Epidermal melanocyte (primary cell): ENCODE results near the gene FGF19.

Experiments used
- DNase-seq: peaks from one replicate; pipeline ENCODE4 v3.0.0; 2011; ENCODE audit warnings: low spot score; ENCODE audit not compliant: insufficient read length

Gene FGF19, protein sequence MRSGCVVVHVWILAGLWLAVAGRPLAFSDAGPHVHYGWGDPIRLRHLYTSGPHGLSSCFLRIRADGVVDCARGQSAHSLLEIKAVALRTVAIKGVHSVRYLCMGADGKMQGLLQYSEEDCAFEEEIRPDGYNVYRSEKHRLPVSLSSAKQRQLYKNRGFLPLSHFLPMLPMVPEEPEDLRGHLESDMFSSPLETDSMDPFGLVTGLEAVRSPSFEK

DNA sequence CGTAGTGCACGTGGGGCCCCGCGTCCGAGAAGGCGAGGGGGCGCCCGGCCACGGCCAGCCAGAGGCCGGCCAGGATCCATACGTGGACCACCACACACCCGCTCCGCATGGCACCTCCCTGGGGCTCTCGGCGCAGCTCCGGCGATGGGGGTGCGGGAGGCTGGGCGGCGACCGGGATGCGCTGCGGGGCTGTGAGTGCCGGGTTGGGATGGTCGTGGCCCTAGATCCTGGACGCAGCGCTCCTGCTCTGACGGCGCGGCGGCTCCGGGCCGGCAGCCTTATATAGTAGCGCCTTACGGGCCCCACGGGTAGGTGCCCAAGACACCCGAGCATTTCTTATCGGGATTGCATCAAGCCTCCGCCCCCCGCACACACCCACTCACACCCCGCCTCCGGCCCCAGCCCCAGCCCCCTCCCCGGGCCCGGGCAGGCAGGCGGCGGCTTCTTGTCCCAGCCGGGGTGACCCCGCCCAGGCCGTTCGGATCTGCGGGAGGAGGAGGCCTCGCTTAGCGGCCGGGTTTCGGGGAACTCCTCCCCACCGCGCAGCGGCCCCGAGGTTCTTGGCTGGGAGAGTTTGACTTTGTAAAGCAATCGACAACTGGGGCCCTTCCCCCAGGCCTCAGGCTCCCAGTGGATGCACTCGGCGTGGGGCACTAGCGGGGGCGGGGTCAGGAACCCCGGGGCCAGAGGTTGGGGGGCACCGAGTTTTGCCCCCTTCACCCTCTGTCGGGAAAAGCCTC lies at the start of gene FGF19:
Gene FGF19, minus strand, starts transcription at position 255 of the 740 bp plus-strand sequence. Its CDS starts 146 bp downstream, at position 109.
- no peak for DNase-seq

DNA sequence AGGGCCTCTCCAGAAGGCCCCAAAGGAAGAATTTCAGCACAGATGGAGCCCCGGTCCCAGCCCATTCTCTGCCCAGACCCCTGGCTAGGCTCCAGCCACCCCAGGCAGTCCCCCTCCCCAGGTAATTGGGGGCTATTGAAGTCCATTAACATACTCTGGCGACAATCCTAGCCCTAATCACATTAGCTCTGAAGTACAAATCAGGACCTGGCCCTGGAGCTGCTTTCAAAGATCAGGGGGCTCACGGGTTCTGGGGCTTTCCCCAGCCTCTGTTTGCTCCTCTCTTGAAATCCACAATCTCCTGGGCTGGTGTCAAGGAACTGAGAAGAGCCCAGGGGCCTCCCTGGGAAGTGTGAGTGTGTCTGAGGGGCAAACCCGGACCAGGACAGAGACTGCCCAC lies 49.1 kb upstream of the FGF19 start:
- DNase-seq, result no peak

DNA sequence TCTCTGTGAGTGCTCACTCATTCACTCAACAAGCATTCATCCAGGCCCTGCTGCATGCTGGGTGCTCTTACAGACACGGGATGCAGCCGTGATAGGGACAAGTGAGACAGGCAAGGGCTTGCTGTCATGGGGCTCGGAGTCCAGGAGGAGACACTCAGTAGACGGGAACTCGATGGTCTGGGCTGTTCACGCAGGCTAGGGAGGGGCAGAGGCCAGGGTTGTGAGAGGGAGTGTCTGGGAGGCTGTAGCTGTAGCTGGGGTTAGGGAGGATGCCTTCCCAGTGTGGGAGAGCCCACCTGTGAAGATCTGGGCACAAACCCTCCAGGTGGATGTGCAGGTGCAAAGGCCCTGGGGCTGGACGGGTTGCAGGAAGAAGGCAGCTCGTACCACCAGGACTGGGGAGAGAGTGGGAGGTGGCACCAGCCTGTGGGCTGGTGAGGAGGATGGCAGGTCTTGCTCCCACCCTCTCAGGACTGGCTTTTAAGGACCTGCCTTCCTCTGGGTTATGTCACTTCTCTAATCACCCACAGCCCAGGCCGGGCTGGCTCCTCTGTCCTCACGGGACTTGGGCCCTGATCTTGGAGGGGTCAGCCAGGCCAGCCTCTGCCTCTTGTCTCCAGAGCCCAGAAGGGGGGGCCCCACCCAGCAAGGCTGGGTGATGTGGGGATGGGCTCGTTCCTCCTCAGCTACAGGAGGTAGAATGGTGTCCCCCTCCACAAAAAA lies 47.2 kb upstream of the FGF19 start:
- DNase-seq, result no peak

DNA sequence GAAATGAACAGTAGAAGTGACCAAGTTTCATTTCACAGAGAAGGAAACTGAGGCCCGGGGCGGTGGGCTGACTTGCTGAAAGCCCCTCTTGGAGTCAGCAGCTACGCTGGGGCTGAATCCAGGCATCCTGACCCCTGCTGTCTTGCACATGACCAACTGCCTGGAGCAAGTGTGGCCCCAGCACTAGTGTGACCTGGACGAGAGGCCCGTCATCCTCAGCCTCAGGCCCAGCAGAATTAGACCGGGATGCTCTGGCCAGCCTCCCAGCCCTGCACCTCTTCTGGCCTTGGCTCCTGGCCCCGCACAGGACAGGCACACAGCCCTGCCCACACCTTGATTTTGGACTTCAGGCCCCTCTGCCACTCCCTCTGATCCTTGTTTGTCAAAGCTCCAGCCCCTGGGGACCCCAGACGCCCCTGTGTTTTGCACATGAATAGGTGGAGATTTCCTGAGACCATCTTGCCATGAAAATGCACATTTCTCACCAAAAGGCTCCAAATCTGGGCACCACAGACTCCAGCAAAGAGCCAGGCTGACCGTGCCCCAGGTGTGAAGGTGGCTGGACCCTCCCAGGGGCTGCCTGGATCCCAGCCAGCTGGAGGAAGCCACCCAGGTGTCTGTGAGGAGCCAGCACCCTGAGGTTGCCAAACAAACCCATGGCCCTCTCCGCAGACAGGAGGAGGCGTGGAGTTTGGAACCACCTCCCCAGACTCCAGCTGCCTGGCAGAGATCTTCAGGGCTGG lies 46.5 kb upstream of the FGF19 start:
- no peak for DNase-seq

DNA sequence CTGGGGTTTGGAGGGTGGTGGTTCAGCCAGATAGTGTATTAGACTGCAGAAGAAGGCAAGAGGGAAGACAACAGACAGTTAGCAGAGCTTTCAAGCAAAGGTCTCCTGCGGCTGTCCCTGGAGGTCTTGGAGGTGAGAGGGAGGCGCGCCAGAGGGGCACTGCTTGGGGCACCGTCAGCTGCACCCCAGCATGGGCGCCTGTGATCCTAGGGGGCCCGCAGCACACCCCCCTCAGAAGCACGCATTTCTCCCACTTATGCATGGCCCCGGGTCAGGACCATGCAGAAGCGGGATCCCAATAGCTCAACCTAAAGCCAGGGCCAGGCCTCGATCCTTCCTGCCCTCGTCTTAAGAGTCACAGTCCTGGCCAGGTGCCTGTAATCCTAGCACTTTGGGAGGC lies 44.8 kb upstream of the FGF19 start:
- no peak for DNase-seq

DNA sequence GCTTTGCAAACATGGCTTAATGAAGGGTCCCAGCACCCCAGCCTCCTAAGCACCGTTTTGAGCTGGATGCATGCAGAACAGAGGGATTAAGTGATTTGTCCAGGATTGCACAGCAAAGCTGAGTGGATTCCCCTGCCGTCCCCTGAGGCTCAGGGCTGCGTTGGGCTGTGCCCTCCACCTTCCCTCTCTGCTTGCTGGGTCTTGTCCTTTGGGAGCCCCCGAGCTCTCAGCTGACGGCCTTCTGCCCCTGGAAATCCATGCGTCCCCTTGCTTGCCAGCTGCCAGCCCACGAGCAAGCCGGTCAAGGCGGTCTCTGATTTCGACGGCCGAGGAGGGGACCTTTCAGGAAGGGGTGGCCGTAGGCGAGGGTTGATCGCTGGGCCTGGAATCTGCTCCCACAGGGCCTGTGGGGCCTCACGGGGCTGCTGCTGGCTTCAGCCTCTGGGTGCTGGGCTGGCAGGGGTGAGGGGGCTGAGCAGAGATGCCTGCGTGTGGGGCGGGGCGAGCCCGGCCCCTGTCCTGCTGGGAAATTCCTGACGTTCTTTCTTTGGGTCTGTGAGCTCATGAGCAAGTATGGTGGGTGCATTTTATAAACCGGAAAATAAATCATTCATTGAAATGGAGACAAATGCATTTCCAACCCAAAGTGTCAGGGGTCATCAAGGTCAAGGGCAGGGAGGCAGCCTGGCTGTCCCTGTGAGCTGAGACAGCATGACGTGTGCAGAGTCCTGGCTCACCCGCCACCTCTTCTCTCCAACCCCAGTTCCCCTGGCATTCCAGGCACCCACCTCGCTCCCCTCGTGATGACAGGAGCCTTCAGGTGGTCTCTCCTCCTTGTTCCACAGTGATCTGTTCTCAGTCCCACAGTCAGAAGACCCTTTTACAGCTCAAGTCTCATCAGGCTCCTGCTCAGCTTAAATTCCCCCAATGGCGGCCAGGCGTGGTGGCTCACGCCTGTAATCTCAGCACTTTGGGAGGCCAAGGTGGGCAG lies 43.2 kb upstream of the FGF19 start:
- no peak for DNase-seq

DNA sequence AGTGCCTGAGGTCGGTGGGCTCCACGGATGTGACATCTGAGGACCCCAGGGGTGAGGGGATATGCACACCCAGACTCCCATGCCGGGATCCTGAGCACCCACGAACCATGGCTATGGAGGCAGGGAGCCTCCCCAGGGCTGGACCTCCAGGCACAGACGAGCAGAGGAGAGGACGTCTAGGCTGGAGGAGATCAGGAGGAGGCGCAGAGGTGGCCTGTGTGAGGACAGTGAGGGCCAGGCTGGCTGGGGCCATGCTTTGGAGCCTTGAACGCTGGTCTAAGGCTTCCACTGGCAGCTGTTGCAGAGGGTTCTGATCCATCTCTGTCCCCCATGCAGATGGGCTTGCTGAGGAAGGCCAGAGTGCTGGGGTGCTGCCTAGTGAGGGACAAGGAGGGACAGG lies 42.3 kb upstream of the FGF19 start:
- no peak for DNase-seq

DNA sequence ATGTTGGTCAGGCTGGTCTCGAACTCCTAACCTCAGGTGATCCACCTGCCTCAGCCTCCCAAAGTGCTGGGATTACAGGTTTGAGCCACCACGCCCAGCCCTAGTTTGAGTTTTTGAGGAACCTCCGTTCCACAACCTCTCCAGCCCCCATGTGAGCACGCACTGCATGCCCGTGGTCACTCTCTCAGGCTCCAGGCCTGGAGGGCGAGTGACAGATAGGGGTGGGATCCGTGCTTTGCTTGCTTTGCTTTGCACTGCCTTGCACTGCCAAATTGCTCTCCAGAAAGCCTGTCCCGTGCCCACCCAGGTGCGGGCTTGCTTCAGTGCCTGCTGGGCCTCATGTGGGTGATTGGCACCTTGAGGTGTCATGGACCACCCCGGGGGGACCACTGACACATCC lies 41.4 kb upstream of the FGF19 start:
- DNase-seq, result no peak

DNA sequence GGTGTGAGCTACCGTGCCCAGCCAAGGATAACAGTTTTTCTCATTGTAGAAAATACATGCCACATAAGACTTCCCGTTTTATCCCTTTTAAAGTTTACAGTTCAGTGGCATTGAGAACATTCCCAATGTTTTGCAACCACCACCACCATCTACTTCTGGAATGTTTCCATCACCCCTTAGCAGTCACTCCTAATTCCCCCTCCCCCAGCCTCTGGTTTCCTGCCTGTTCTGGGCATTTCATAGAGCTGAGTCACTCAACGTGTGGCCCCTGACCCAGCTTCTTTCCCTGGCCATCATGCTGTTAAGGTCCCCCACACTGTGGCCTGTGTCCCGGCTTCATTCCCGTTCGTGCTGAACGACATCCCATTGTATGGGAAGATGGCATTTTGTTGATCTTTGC lies 40.6 kb upstream of the FGF19 start:
- no peak for DNase-seq

DNA sequence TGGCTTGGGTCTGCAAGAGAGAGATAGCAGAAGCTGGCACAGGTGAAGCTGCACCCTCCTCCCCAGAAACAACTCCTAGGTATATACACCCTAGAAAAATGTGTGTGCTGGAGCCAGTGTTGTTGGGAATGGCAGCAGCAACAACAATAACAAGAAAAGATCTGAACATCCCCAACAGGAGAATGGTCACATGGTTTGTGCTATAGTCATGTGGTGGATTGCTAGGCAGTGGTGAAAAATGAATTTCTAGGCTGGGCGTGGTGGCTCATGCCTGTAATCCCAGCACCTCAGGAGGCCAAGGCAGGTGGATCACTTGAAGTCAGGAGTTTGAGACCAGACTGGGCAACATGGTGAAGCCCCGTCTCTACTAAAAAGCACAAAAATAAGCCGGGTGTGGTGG lies 31.0 kb upstream of the FGF19 start:
- no peak for DNase-seq

DNA sequence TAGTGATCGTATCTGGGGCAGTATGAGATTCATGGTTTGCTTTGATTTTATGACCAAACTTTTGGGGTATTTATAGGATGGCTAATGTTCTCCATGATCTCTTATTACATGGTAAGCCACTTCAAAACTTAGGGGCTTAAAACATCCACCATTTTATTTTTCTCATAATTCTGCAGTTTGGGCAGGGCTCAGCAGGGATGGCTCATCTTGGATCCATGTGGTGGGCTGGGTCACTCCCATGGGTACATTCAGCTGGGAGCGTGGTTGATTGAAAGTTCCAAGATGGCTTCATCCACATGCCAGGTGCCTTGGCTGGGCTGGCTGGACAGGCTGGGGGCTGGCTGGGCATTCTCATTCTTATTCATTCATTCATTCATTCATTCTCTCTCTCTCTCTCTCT lies 30.5 kb upstream of the FGF19 start:
- no peak for DNase-seq

DNA sequence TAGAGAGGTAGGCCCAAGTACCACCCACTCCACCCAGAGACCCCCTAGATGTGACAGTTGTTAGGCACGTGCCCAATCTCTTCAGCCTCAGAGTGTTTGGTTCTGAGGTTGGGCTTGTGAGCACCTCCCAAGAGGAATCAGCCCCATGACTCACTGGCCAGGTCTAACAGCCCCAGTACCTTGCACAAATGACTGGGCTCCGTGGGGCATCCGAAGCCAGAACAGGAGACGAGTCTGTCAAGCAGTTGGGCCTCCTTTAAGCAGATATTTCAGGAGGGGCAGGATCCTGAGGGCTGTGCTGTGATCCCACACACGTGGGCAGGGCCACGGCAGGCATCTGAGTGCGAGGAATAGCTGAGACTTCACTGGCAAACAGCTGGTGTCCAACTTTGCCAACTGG lies 29.1 kb upstream of the FGF19 start:
- no peak for DNase-seq

DNA sequence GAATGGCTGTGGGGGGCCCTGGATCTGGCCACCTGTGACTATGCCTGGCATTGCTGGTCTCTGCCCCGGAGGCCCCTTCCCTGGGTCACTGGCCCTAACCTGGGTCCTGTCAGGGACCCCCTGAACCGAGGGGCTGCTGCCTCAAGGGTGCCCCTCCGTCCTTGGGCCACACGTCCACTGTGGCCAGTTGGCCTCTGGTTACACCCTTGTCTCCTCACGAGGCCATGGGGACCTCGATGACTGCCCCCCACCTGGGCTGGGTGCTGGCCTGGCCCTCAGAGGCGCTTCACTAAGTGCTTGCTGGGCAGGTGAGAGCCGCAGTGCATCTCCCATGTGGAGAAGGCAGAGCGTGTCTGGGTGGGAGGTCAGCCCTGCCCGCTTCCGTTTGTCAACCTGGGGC lies 27.3 kb upstream of the FGF19 start:
- no peak for DNase-seq

DNA sequence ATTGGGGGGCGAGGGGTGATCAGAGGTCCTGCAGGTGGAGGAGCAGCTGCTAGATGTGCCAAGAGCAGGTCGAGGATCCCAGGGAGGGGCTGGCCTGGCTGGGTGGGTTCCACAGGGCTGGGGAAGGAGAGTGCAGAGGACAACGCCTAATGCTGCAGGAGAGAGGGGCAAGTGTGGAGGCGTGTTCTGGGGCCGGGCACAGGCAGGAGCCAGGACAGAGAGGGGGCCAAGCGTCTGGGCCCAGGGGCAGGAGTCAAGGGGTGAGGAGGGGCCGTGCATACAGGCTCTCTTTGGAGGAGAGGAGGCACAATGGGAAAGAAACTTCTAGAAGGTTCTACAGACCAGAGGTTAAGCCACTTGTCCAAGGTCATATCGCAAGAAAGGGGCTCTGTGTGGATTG lies 26.7 kb upstream of the FGF19 start:
- DNase-seq, result no peak

DNA sequence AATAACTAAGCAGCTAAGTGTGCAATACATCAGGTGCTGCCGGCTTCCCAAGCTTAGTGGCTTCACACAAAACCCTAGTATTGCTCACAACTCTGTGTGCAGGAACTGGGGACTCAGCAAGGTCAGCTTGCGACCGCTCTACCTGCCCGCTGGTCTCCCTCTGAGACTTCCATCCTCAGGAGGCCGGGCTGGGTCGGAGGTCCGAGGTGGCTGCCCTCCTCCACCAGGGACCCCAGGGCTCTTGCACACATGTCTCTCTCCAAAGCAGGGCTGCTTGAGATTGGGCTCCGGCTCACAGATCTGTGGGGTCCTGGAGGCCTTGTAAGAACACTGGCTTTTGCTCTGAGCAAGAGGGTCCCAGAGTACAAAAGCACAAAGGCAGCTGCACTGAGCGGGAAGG lies 25.4 kb upstream of the FGF19 start:
- no peak for DNase-seq

DNA sequence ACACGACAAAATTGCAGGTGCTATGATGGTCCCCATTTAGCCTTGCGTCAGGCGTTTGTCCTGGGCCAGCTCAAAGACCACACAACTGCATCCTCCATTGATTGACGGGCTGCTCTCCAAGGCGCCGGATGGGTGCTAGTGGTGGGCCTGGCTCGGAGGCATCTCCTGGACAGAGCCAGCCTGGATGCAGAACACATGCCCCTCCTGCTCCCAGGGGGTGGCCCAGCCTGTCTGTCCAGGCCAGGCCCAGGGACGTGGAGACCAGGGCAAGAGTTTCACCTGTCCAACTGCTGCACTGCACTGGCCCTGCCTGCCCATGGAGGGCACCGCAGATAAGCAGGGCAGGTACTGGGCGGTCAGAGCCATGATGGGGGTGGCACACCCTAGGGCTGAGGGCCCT lies 23.4 kb upstream of the FGF19 start:
- no peak for DNase-seq

DNA sequence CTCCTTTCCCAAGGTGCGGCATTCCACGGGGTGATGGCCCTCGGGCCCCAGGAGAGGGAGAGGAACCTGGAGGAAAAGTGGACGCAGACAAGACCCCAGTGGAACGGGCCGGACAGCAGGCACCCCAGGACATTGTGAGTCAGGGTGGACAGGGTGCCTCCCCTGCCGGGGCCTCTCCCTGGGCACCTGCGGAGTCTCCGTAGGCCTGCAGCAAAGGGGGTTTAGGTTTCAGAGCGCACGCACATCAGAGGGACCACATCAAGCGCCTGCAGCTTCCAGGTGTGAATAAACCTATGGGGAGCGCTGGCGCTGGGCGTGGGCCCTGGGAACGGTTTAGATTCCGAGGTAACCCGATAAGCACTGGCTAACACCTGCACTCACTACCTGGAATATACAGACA lies 22.7 kb upstream of the FGF19 start:
- DNase-seq, result no peak

DNA sequence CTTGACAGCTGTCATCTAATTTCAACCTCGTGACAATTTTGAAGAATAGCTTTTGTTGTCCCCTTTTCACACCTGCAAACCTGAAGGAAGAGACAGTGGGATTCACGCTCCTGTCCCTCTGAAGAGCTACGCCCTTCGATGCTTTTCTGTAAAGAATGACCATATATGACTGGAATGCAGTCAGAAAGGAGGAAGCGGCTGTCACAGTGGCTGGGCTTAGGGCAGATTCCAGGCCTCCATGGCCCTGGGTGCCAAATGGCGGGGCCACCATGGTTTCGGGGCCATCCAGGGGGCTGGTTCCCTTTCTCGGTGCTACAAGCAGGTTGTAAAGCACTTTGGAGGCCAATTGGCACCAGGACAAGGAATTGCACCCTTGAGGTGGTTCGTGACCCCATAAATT lies 22.2 kb upstream of the FGF19 start:
- no peak for DNase-seq

DNA sequence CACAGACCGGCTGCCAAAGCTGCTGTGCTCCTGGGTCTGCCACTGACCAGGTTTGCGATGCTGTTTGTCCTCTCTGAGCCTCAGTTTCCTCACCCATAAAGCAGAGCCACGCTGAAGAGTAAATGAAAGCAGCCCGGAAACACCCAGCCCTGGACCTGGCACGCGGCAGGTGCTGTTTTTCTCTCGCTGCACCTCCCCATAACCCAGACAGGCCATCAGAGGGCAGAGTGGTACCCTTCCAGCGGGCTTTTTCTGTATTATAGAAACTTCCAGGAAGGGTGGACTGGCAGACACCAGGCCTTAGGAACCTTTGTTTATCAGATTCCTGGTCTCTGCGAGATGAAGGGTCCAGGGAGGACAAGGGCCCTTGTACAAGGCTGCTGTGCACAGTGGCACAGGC lies 17.9 kb upstream of the FGF19 start:
- DNase-seq, result no peak

DNA sequence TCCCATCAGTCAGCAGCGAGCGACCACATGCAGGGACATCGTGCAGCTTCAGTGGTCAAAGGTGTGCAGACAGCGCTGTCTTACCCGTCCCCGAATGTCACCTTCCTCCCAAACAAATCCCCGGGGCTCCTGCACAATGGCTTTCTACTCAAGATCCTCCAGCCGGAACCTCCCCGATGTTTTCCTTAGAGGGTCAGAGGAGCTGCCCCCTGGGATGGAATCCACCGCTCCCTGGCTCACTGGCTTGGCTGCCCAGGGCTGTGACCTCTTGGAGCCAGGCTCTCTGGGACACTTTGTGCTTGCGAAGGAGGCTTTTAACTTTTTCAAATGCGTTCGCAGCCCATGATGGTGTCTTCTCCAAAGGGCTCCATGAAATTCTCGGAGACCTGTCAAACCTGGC lies 17.3 kb upstream of the FGF19 start:
- DNase-seq, result no peak

DNA sequence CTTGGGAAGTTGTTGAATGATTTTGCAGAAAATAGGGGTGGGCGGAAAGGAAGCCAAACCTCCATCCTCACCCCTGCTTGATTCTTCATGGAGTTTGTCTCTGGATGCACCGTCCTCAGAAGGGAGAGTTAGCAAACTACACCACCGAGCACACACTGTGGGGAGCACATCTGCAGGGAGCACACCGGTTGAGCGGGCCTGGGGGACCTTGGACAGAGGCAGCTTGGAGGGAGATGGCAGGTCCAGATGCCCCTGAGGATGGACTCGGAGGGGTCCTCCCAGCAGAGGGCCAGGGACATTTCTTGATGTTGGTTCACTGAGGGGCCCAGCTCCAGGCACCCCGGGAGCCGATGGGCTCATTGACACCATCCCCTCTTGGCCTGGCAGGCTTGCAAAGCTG lies 15.1 kb upstream of the FGF19 start:
- no peak for DNase-seq
